K562 (cell line): ENCODE data around the gene LENG8. TPM values are rescaled to one million over a fixed set of nuclear protein-coding genes. Genes with fewer than 3 reads are reported as not detected.

Source experiments
- CBX8 ChIP-seq: fragments of 200-600 bp; sonication (generic); IDR thresholded peaks from 2 replicates; pipeline ENCODE4 v1.6.1; 2012; ENCODE audit warnings: borderline replicate concordance, mixed run types, low read depth, mild to moderate bottlenecking, moderate library complexity, mixed read lengths, low read length, control low read depth, inconsistent platforms; ENCODE audit not compliant: poor library complexity, severe bottlenecking; ENCODE audit errors: extremely low read depth
- CC2D1A ChIP-seq: fragments of 450-650 bp; IDR thresholded peaks from 2 replicates; pipeline ENCODE4 v1.6.1; 2017; ENCODE audit warnings: mild to moderate bottlenecking
- CEBPB ChIP-seq: fragments of 450-650 bp; IDR thresholded peaks from 2 replicates; pipeline ENCODE4 v1.6.1; 2016; ENCODE audit warnings: missing genetic modification characterization, missing compliant biosample characterization
- COPS2 ChIP-seq: fragments of 450-650 bp; conservative IDR thresholded peaks from 2 replicates; pipeline ENCODE4 v1.6.1; 2016; ENCODE audit warnings: mild to moderate bottlenecking, moderate library complexity
- POLR2A ChIP-seq: fragments of 450-650 bp; conservative IDR thresholded peaks from 2 replicates; pipeline ENCODE4 v1.6.1; 2016
- PURB ChIP-seq: sonication (generic); formaldehyde crosslinking; IDR thresholded peaks from 2 replicates; pipeline ENCODE4 v1.9.0; 2021; ENCODE audit warnings: low read depth, mild to moderate bottlenecking, missing genetic modification reagents
- RBM15 ChIP-seq: fragments of 200-400 bp; formaldehyde crosslinking; IDR thresholded peaks from 2 replicates; pipeline ENCODE4 v1.6.1; 2018; ENCODE audit warnings: mild to moderate bottlenecking, low read length, moderate library complexity; ENCODE audit not compliant: insufficient read depth
- TSHZ1 ChIP-seq: fragments of 250-450 bp; sonication (Bioruptor Pico); IDR thresholded peaks from 2 replicates; pipeline ENCODE4 v1.4.0; 2020; ENCODE audit warnings: mild to moderate bottlenecking, moderate library complexity
- USF1 ChIP-seq: sonication (generic); formaldehyde crosslinking; IDR thresholded peaks from 2 replicates; pipeline ENCODE4 v1.9.0; 2022; ENCODE audit warnings: mild to moderate bottlenecking, missing genetic modification reagents
- ZNF449 ChIP-seq: fragments of 250-450 bp; sonication (Bioruptor Pico); IDR thresholded peaks from 2 replicates; pipeline ENCODE4 v1.8.0; 2022; ENCODE audit warnings: moderate library complexity, mild to moderate bottlenecking, inconsistent platforms
- polyA plus RNA-seq, 8 experiments: library from polyadenylated mRNA; depleted of rRNA in 4 of 8; stranded (reverse) in 5 of 8; unstranded in 3 of 8; fragments of >200 nt; fragmentation: Nextera tagmentation in 2 of 8; fragmentation: Illumina TruSeq in 1 of 8; extraction: Ambion mirVana in 2 of 8; extraction: Trizol in 1 of 8; gene quantifications; 2 replicates each; pipeline versions ENCODE4 v1.2.1 to v1.2.3, GENCODE V29; 2011 to 2014; ENCODE audit warnings: inconsistent platforms in 1 of 8, missing spikeins in 1 of 8
- total RNA-seq, 7 experiments: library from RNA; depleted of rRNA in 6 of 7; stranded (reverse); fragments of >200 nt in 6 of 7; fragmentation: Illumina TruSeq in 2 of 7; extraction: Trizol in 2 of 7; gene quantifications; 2 replicates each; pipeline versions ENCODE4 v1.2.1 to v1.2.3, GENCODE V29; 2011 to 2021; ENCODE audit warnings: low replicate concordance in 1 of 7

Gene LENG8
- total and polyA plus RNA-seq, 9 of the 15 experiments (the other 6 are each of a cell fraction or from before 2014, with no cell fraction given): 0.74 to 146 (median 28.1) TPM

- TF ChIP-seq PURB (CRISPR knock-in tag) (no peak), COPS2 (no peak), TSHZ1 (CRISPR knock-in tag) (no peak), RBM15 (no peak), USF1 (CRISPR knock-in tag) (no peak), ZNF449 (no peak), POLR2A (peak; percentile 79), CC2D1A (no peak), CEBPB (tag) (no peak), CBX8 (no peak)
Observed at GRCh38 chr19:54464630-54465425, 15.8 kb downstream of the LENG8 start (continued).
